Esophagus squamous epithelium (tissue), 5 donors: ENCODE results near the gene ITGA11. TPM values are rescaled to one million over a fixed set of nuclear protein-coding genes. Genes with fewer than 3 reads are reported as not detected.
"Not testable (repeated sequence)": the region's sequence is repeated elsewhere in the genome, so short reads cannot be mapped to it uniquely, and the experiment has no call there.

Experiments used
- DNase-seq: peaks from one replicate; lab custom pipeline; 2025; lab: John Stamatoyannopoulos, UW
- H3K27ac ChIP-seq, 4 donors: fragments of 200-600 bp; sonication (generic); one replicate each; pipeline ENCODE4 v1.5.1; 2016 to 2019; ENCODE audit warnings: mild to moderate bottlenecking in 1 of 4
- H3K27me3 ChIP-seq, 4 donors: fragments of 200-600 bp; sonication (generic); 1 replicate in 3 of 4; 2 replicates in 1 of 4; pipeline versions ENCODE4 v1.5.1 to v1.6.0; 2017 to 2021; ENCODE audit warnings: antibody characterized with exemption in 1 of 4
- H3K36me3 ChIP-seq, 3 donors: fragments of 200-600 bp; sonication (generic); one replicate each; pipeline ENCODE4 v1.5.1; 2016 to 2019
- H3K4me1 ChIP-seq, 3 donors: fragments of 200-600 bp; sonication (generic); one replicate each; pipeline ENCODE4 v1.5.1; 2017 to 2019
- H3K4me3 ChIP-seq, 4 donors: fragments of 200-600 bp; sonication (generic); 1 replicate in 3 of 4; 2 replicates in 1 of 4; pipeline ENCODE4 v1.5.1; 2016 to 2019; ENCODE audit warnings: mild to moderate bottlenecking in 2 of 4, moderate library complexity in 1 of 4
- H3K9me3 ChIP-seq, 3 donors: fragments of 200-600 bp; sonication (generic); one replicate each; pipeline ENCODE4 v1.5.1; 2016 to 2019
- CTCF ChIP-seq, 6 experiments: fragments of 450-650 bp in 4 of 6; fragments of 200-600 bp in 2 of 6; sonication (generic) in 2 of 6; IDR thresholded peaks; one replicate each; pipeline ENCODE4 v1.5.1; 2016 to 2019; ENCODE audit warnings: antibody characterized with exemption in 6 of 6, mild to moderate bottlenecking in 4 of 6, moderate library complexity in 4 of 6
- POLR2A ChIP-seq, 4 donors: fragments of 450-650 bp; IDR thresholded peaks; one replicate each; pipeline ENCODE4 v1.6.1; 2017; ENCODE audit warnings: antibody characterized with exemption in 4 of 4, mild to moderate bottlenecking in 4 of 4, moderate library complexity in 3 of 4
- WGBS, 2 donors: methylation state at CpG; one replicate each; pipeline ENCODE4 v1.1.5; 2018; 5-methylcytosine and 5-hydroxymethylcytosine counted together
- intact Hi-C: fragments of 100-400 bp; cut with DNase I; formaldehyde crosslinking; loops from one replicate; pipeline ENCODE4 v1.15.0; 2022
- total RNA-seq, 4 donors: library from RNA; depleted of rRNA; stranded (reverse); fragments of >200 nt; gene quantifications; one replicate each; pipeline ENCODE4 v1.1.0, GENCODE V29; 2016
- donor health status: DM: yes; HTN: yes; CAD: no.

ITGA11 gene
- total RNA-seq, 4 donors from 2014 or later: 0.19 to 2.9 (median 0.81) TPM

GRCh38 chr15:68426116-68426515 lies 5.8 kb downstream of the ITGA11 start:
- Histone ChIP-seq H3K36me3 (no peaks in the 10 kb centered on the region), H3K4me1 (peaks cover under 1 to 6% (median 3%) of the 10 kb centered on the region in 3 donors), H3K9me3 (no peaks in the 10 kb centered on the region), H3K4me3 (no peak overlapping the region), H3K27ac (no peak overlapping the region), H3K27me3 (peaks cover 0 to 36% (median 5%) of the 10 kb centered on the region in 4 donors)
- intact Hi-C loops: no loop called here
- WGBS, 2 donors: 87 to 92% methylated on average over 5 to 6 of the region's 6 CpGs
- no peak for DNase-seq
- TF ChIP-seq POLR2A (IDR thresholded peaks at IDR 0.05) (no peak), CTCF (IDR thresholded peaks at IDR 0.05) (no peak)

GRCh38 chr15:68425428-68426060 lies 6.4 kb downstream of the ITGA11 start:
- WGBS, 2 donors: 54 to 91% methylated on average over 3 to 7 of the region's 9 CpGs
- no peak overlapping the region for H3K27ac ChIP-seq
- no peaks in the 10 kb centered on the region for H3K36me3 ChIP-seq
- no peak for DNase-seq
- no peaks in the 10 kb centered on the region for H3K9me3 ChIP-seq
- TF ChIP-seq POLR2A (IDR thresholded peaks at IDR 0.05) (no peak), CTCF (IDR thresholded peaks at IDR 0.05) (no peak)
- intact Hi-C loops: no loop called here
- H3K27me3 ChIP-seq: peaks cover 0 to 30% (median 0%) of the 10 kb centered on the region in 4 donors
- peaks cover 0 to under 1% (median 0%) of the 10 kb centered on the region in 3 donors for H3K4me1 ChIP-seq
- no peak overlapping the region for H3K4me3 ChIP-seq

- H3K4me1 ChIP-seq: peaks cover 0 to under 1% (median 0%) of the 10 kb centered on the region in 3 donors
- no peak overlapping the region for H3K27ac ChIP-seq
- 67 to 87% methylated on average over 1 to 7 of the region's 7 CpGs for WGBS, 2 donors
- no peaks in the 10 kb centered on the region for H3K9me3 ChIP-seq
- TF ChIP-seq CTCF (IDR thresholded peaks at IDR 0.05): no peak
- TF ChIP-seq POLR2A (IDR thresholded peaks at IDR 0.05): no peak
- no peak overlapping the region for H3K4me3 ChIP-seq
- intact Hi-C loops: no loop called here
- H3K27me3 ChIP-seq: peaks cover 0 to 24% (median 0%) of the 10 kb centered on the region in 4 donors
- H3K36me3 ChIP-seq: no peaks in the 10 kb centered on the region
- DNase-seq: no peak
Measured at GRCh38 chr15:68424754-68425390, 7.1 kb downstream of the ITGA11 start.

GRCh38 chr15:68423359-68424296 lies 8.3 kb downstream of the ITGA11 start:
- Histone ChIP-seq H3K4me3 (no peak overlapping the region), H3K27me3 (peaks cover 0 to 11% (median 0%) of the 10 kb centered on the region in 4 donors), H3K9me3 (no peaks in the 10 kb centered on the region), H3K36me3 (no peaks in the 10 kb centered on the region), H3K27ac (no peak overlapping the region), H3K4me1 (peaks cover 0 to 13% (median 4%) of the 10 kb centered on the region in 3 donors)
- 80% methylated on average over 8 to 9 of the region's 10 CpGs for WGBS, 2 donors
- DNase-seq: no peak
- intact Hi-C loops: no loop called here
- TF ChIP-seq POLR2A (IDR thresholded peaks at IDR 0.05): no peak
- TF ChIP-seq CTCF (IDR thresholded peaks at IDR 0.05): no peak

GRCh38 chr15:68422403-68423145 lies 9.4 kb downstream of the ITGA11 start:
- H3K9me3 ChIP-seq, H3K27me3 ChIP-seq, intact Hi-C loops, DNase-seq, H3K36me3 ChIP-seq, H3K4me3 ChIP-seq, H3K27ac ChIP-seq: not testable (repeated sequence)
- 46 to 89% methylated on average over 3 to 4 of the region's 5 CpGs for WGBS, 2 donors
- H3K4me1 ChIP-seq: peaks cover 0 to 20% (median 6%) of the 10 kb centered on the region in 3 donors
